Testis (tissue), 2 donors: Measurements from ENCODE around the gene NDRG3.

Experiments
- CTCF ChIP-seq, 3 experiments: fragments of 450-650 bp in 2 of 3; fragments of 200-600 bp in 1 of 3; sonication (generic) in 1 of 3; IDR thresholded peaks; one replicate each; pipeline ENCODE4 v1.5.1; 2016 to 2019; ENCODE audit warnings: antibody characterized with exemption in 3 of 3, mild to moderate bottlenecking in 2 of 3, moderate library complexity in 1 of 3
- POLR2A ChIP-seq: fragments of 450-650 bp; IDR thresholded peaks from one replicate; pipeline ENCODE4 v1.6.1; 2017; ENCODE audit warnings: antibody characterized with exemption, mild to moderate bottlenecking, moderate library complexity

GRCh38 chr20:36647196-36648121 lies 98.4 kb downstream of the NDRG3 start:
- TF ChIP-seq CTCF (IDR thresholded peaks at IDR 0.05), result no peak
- no peak for TF ChIP-seq POLR2A
